Stimulated activated CD8-positive, alpha-beta memory T cell treated with anti-CD3 and anti-CD28 coated beads, Interleukin-12 subunit alpha, Interleukin-12 subunit beta, amount 100 ng/mL, for 4 hours (primary cell): ENCODE data around the gene ZFAND3.
A peak's percentile ranks its signal among the peaks of the same experiment; 100 is the strongest.

Experiments used
- DNase-seq: peaks from one replicate; pipeline ENCODE4 v3.0.0-alpha.2; 2020; ENCODE audit warnings: low read depth

The ZFAND3 gene, protein sequence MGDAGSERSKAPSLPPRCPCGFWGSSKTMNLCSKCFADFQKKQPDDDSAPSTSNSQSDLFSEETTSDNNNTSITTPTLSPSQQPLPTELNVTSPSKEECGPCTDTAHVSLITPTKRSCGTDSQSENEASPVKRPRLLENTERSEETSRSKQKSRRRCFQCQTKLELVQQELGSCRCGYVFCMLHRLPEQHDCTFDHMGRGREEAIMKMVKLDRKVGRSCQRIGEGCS

DNA sequence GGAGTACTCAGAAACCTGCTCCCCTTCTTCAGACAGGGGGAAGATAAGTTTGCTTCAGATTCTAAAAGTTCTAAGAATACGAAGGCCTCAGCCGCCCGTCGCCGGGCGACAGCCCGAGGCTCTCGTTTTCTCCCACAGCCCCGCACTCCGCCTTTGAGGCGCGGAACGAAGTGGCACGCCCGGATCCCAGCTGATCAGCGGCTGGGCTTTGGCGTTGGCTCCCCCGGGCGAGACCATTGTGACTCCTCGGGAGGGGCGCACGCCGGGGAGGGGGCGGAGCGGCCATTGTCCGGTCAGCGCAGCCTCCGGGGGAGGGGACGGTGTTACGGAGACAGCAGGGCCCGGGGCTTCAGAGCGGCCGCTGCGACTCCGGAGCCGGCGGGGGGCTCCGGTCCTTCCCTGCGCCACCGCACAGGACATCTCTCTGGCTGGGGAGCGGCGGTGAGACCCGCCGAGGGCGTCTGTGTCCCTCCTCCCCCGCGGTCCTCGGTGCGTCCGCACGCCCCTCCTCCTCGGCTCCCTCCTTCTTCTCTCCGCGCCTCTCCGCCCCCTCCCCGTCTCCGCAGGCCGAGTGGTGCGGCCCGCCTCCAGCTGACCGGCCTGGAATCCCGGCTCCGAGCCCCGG, at the start of gene ZFAND3:
ZFAND3 (plus strand) TSS at position 551 of the 625 bp plus-strand sequence. CDS start 219 bp downstream, outside the sequence.
- DNase-seq = peak; percentile 89

GRCh38 chr6:37774028-37774680, 45.4 kb upstream of the ZFAND3 start:
- no peak for DNase-seq

- DNase-seq = no peak
These were observed 43.0 kb upstream of the ZFAND3 start for GRCh38 chr6:37776566-37776965.

- DNase-seq = no peak
These were observed 42.2 kb upstream of the ZFAND3 start for GRCh38 chr6:37777272-37777834.

GRCh38 chr6:37779111-37779800, 40.3 kb upstream of the ZFAND3 start:
- DNase-seq = no peak

DNA sequence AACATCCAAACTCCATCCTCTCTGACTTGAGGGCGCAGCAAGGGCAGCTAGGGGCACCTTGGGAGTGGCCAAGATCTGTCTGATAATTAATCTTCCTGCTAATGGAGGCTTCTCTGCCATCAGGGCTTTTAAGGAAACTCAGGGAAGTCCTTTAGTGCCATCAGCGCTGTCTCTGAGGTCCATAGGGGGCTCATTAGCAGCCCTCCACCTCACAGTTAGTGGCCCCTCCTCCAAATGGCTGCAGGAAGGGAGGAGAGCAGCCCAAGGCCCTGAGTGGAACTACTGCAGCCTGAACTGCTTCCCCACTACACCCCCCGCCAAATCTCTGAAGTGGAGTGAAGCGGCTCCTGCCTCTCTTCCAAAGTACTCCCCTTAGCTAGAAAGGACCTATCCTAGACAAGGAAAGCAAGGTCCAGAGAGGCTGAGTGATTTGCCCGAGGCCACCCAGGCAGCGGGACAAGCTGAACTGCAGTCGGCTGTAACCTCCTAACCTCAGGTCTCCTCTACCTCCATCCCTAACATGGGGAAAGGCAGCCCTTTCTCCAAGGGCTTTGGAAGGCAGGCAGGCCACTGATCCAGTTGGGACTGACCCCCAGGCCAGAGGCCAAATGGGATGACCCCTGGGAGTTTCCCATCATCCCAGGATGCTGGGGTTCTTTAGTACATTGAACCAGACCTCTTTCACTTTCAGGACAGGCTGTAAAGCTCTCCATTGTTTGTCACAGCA, 39.5 kb upstream of the ZFAND3 start:
- no peak for DNase-seq

DNA sequence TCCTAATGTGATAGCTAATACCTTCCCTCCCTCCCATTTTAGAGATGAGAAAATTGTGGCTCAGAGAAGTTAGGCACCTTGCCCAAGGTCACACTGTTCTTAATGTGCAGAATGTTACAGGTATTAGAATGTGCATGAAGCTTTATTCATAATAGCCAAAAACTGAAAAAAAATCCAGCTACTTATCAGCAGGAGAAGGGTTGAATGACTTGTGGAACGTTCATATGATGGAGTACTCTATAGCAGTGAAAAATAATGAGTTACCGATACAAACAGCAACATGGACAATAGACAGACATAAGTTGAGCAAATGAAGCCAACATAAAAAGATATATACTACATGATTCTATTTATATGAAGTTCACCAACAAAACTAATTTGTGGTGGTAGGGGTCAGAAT, 37.7 kb upstream of the ZFAND3 start:
- DNase-seq = no peak

DNA sequence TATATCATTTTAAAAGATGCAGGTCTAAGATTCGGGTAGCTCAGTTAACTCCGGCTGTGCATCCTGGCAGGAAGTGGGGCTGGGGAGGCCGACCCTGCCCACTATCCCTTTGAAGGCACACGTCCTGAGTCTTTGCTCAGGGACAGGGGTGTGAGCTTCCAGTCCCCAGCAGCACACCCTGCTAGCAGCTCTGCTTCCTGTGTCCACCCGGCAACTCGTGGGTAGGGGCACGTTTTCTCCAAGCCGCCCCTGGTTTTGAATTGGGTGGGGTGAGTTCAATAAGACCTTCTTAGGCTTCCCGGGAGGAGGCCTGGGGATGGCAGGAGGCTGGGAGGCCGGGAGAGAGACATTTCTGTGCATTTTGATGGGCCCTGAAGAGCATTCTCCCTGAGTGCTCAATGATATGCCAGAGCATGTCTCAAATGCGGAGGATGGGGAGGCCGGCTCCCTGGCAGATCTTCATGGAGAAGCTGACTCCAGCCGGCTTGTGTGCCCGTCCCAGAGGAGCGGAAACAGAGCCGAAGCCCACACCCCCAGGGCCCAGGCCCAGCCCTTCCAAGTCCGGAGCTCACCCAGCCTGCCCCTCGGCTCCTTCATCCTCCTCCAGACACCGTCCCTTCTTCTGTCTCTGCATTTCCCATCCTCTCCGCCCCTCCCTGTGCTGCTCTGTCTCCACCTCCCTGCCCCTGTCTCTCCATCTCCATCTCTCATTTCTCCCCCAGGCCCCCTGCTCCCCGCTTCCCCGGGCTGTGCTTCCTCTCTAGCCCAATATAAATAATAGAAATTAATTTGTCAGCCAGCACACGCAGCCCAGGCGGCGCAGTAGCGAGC, 36.3 kb upstream of the ZFAND3 start:
- DNase-seq = no peak

GRCh38 chr6:37783856-37784584, 35.5 kb upstream of the ZFAND3 start:
- no peak for DNase-seq

GRCh38 chr6:37784585-37784967, 35.0 kb upstream of the ZFAND3 start:
- no peak for DNase-seq

DNA sequence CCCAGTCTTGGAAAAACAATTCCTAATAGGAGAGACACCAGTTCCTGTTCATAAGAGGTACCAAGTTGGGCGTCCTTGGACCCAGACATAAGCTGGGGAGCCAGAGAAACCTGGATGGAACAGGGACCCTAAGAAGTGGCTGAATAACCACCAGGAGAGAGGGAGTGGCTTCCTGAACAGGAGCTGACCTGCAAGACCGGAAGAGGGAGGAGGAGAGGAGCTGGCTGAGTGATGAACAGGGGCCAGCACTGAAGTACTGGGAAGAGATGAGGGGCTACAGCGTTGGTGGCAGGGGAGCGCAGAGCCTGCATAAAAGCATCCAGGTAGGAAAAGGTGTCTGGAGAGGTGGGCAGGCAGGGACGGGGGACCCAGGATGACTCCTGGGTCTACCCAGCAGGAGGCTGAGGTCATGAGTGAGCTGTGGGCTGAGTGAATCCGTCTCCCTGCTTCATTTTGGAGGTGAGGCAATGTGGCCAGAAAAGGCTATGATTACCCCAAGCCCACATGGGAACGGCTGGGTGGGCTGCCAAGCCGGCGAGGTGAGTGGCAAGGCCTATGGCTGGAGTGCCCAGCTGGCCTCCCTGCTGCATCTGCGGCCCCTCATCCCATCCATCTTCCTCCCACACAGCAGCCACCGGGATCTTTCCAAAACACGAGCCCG, 34.4 kb upstream of the ZFAND3 start:
- DNase-seq = no peak

- DNase-seq = no peak
These were observed 33.8 kb upstream of the ZFAND3 start for GRCh38 chr6:37785663-37786270.

DNA sequence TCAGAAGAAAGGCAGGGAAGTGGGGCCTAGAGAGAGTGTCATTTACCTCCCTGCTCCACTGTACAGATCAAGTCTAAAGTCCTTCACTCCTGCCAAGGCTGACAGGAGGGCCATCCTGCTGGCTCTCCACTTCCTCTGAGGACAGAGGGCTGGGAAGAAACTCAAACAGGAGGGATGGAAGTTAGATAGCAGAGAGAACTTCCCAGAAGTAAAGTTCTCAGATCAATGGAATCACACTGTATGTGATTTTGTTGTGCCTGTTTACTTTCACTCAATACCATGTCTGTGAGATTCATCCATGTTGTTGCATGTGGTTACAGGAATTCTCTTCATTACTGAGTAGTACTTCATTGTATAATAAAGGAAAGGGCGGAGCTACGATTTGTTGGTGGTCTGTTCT, 32.3 kb upstream of the ZFAND3 start:
- DNase-seq = no peak

GRCh38 chr6:37788259-37788658, 31.3 kb upstream of the ZFAND3 start:
- no peak for DNase-seq

- peak; percentile 66 for DNase-seq
These were observed 28.2 kb upstream of the ZFAND3 start for GRCh38 chr6:37791156-37791919.

GRCh38 chr6:37792457-37793033, 27.0 kb upstream of the ZFAND3 start:
- DNase-seq = no peak

DNA sequence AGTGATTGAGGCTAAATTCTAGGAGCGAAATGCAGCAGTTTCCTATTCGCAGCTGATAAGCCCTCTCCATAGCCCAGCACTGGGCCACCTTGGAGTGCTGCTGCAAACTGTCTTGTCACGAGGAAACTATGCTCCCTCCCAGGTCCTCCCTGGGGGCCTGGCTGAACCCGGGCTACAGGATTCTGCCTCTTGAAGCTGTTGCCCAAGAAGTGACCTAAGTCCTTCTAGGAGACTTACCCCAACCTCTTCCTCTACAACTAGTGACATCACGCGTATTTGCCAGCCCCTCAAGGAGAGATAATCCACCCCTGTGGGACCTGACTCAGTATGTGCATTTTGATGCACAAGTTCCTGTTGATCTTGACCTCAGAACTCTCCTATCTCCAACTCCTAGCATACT, 26.5 kb upstream of the ZFAND3 start:
- DNase-seq = no peak

DNA sequence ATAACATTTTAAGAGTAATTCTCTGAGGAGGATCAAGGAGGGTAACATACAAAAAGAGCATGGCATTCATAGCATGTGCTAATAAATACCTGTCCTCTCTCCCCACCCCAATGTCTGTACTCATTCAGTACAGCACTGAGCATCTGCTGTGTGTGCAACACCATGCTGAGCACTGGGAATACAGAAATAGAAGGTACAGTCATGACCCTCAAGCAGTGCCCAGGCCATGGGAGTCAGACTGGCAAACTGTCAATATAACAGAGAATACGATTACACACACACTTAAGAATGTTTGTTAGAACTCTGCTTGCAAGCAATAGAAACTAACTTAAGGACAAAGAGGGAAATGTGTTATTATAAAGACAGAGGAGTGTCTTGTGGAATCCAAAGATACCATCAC, 24.7 kb upstream of the ZFAND3 start:
- DNase-seq = no peak
